Fibroblast of peridontal ligament (primary cell): ENCODE data around the gene FER.
A peak's percentile ranks its signal among the peaks of the same experiment; 100 is the strongest.
"Not testable (repeated sequence)": the region's sequence is repeated elsewhere in the genome, so short reads cannot be mapped to it uniquely, and the experiment has no call there.

Experiments used
- DNase-seq: peaks from one replicate; pipeline ENCODE4 v3.0.0-alpha.2; 2010; ENCODE audit errors: extremely low read depth

The FER gene

GRCh38 chr5:108957333-108957732, 209.6 kb downstream of the FER start:
- no peak for DNase-seq

- DNase-seq: no peak
These were observed 219.2 kb downstream of the FER start for GRCh38 chr5:108966910-108967309.

- no peak for DNase-seq
These were observed 226.9 kb downstream of the FER start for GRCh38 chr5:108974594-108974993.

- DNase-seq: no peak
These were observed 228.0 kb downstream of the FER start for GRCh38 chr5:108975697-108976096.

GRCh38 chr5:108983461-108984092, 235.9 kb downstream of the FER start:
- peak; percentile 18 for DNase-seq

GRCh38 chr5:108989761-108990392, 242.2 kb downstream of the FER start:
- DNase-seq: peak; percentile 37

- not testable (repeated sequence) for DNase-seq
These were observed 244.8 kb downstream of the FER start for GRCh38 chr5:108992396-108993085.

GRCh38 chr5:108993440-108993839, 245.7 kb downstream of the FER start:
- DNase-seq: not testable (repeated sequence)

- DNase-seq: no peak
These were observed 250.0 kb downstream of the FER start for GRCh38 chr5:108997720-108998119.

GRCh38 chr5:108998216-108998615, 250.5 kb downstream of the FER start:
- DNase-seq: no peak

- DNase-seq: no peak
These were observed 256.2 kb downstream of the FER start for GRCh38 chr5:109003928-109004327.

GRCh38 chr5:109005297-109006009, 257.8 kb downstream of the FER start:
- no peak for DNase-seq

GRCh38 chr5:109006129-109006528, 258.4 kb downstream of the FER start:
- DNase-seq: no peak

GRCh38 chr5:109016300-109016699, 268.6 kb downstream of the FER start:
- peak; percentile 44 for DNase-seq

GRCh38 chr5:109022056-109022455, 274.4 kb downstream of the FER start:
- no peak for DNase-seq

- DNase-seq: not testable (repeated sequence)
These were observed 278.0 kb downstream of the FER start for GRCh38 chr5:109025729-109026128.

- DNase-seq: no peak
These were observed 280.4 kb downstream of the FER start for GRCh38 chr5:109027983-109028607.

- DNase-seq: no peak
These were observed 281.1 kb downstream of the FER start for GRCh38 chr5:109028608-109029299.

GRCh38 chr5:109029847-109030246, 282.1 kb downstream of the FER start:
- DNase-seq: no peak

- DNase-seq: no peak
These were observed 282.9 kb downstream of the FER start for GRCh38 chr5:109030360-109031143.

- no peak for DNase-seq
These were observed 286.6 kb downstream of the FER start for GRCh38 chr5:109034306-109034705.
